GM12878 (cell line): Measurements from ENCODE around the gene ORC4. TPM values are rescaled to one million over a fixed set of nuclear protein-coding genes. Genes with fewer than 3 reads are reported as not detected.

Experiments
- ATAC-seq: fragments of 200-7000 bp; cut with Tn5 transposase; 3 replicates; pipeline ENCODE4 v1.9.1; 2020; ENCODE audit warnings: mild to moderate bottlenecking, moderate library complexity
- BruUV-seq: library from RNA; stranded (reverse); fragments of 400-500 nt; replicated peaks from 2 replicates; lab custom pipeline; 2021; lab: Mats Ljungman, UMichigan
- CTCF ChIA-PET: fragments of 300-600 bp; sonication (Branson Sonifier 250); formaldehyde crosslinking; extraction: SDS; loops from one replicate; lab custom pipeline; 2021; ENCODE audit warnings: inconsistent platforms; lab: Yijun Ruan, JAX
- POLR2A ChIA-PET: fragments of 350-600 bp; formaldehyde crosslinking; extraction: SDS; loops from one replicate; lab custom pipeline; 2021; ENCODE audit warnings: inconsistent platforms; lab: Charles Lee
- RAD21 ChIA-PET: fragments of 300-600 bp; sonication (Branson Sonifier 250); formaldehyde crosslinking; loops from one replicate; lab custom pipeline; 2023; ENCODE audit warnings: antibody characterized with exemption; ENCODE audit not compliant: unreplicated experiment; lab: Charles Lee
- SMC1A ChIA-PET: fragments of 300-600 bp; sonication (Branson Sonifier 250); formaldehyde crosslinking; loops from one replicate; lab custom pipeline; 2023; ENCODE audit not compliant: unreplicated experiment, uncharacterized antibody; lab: Charles Lee
- DNase-seq: peaks from one replicate; pipeline ENCODE4 v3.0.0-alpha.2; 2011; ENCODE audit warnings: low read depth, low spot score
- FAIRE-seq: peaks from 3 replicates; lab custom pipeline; 2011; peaks lifted over from hg19 to GRCh38; lab: Jason Lieb, UNC
- H2AFZ ChIP-seq: 2 replicates; pipeline ENCODE4 v1.6.0; 2011; ENCODE audit warnings: low read depth, low read length, control low read depth; ENCODE audit not compliant: control insufficient read depth
- H3K27ac ChIP-seq: 2 replicates; pipeline ENCODE4 v1.5.1; 2011; ENCODE audit warnings: control low read depth; ENCODE audit not compliant: control insufficient read depth, insufficient read depth
- H3K27me3 ChIP-seq, 2 experiments: replicated peaks in 1 of 2; 2 replicates each; pipeline versions ENCODE4 v1.6.0 to v1.6.1; 2011; ENCODE audit warnings: low read length in 1 of 2; ENCODE audit not compliant: control insufficient read depth in 2 of 2, insufficient read depth in 2 of 2
- H3K36me3 ChIP-seq, 2 experiments: 2 replicates each; pipeline ENCODE4 v1.5.1; 2011; ENCODE audit warnings: low read length in 1 of 2; ENCODE audit not compliant: control insufficient read depth in 2 of 2, insufficient read depth in 2 of 2
- H3K4me1 ChIP-seq: 2 replicates; pipeline ENCODE4 v1.6.1; 2011; ENCODE audit warnings: mild to moderate bottlenecking, low read length, moderate library complexity, mixed read lengths; ENCODE audit not compliant: control insufficient read depth, insufficient read depth
- H3K4me2 ChIP-seq: 2 replicates; pipeline ENCODE4 v1.6.0; 2011; ENCODE audit warnings: control low read depth; ENCODE audit not compliant: control insufficient read depth, insufficient read depth
- H3K4me3 ChIP-seq: fragments of 200-600 bp; sonication (generic); 2 replicates; pipeline ENCODE4 v1.5.1; 2016
- H3K79me2 ChIP-seq: 2 replicates; pipeline ENCODE4 v1.6.0; 2011; ENCODE audit warnings: low read length; ENCODE audit not compliant: control insufficient read depth, insufficient read depth
- H3K9ac ChIP-seq: 2 replicates; pipeline ENCODE4 v1.8.0; 2011; ENCODE audit warnings: low read length, control low read depth, mixed read lengths; ENCODE audit not compliant: control insufficient read depth, insufficient read depth
- H3K9me3 ChIP-seq: replicated peaks from 3 replicates; pipeline ENCODE4 v1.5.1; 2011; ENCODE audit warnings: mild to moderate bottlenecking, low read length; ENCODE audit not compliant: control insufficient read depth, insufficient read depth
- H4K20me1 ChIP-seq: 2 replicates; pipeline ENCODE4 v1.6.0; 2011; ENCODE audit not compliant: control insufficient read depth, insufficient read depth
- ATF7 ChIP-seq: fragments of 450-650 bp; IDR thresholded peaks from 2 replicates; pipeline ENCODE4 v1.6.1; 2016; ENCODE audit warnings: low read depth, mild to moderate bottlenecking
- BCL3 ChIP-seq: IDR thresholded peaks from 2 replicates; pipeline ENCODE4 v1.6.1; 2011; ENCODE audit warnings: borderline replicate concordance, low read depth, mild to moderate bottlenecking, moderate library complexity, low read length; ENCODE audit not compliant: insufficient read depth, poor library complexity, severe bottlenecking
- CTCF ChIP-seq, 3 experiments: IDR thresholded peaks in 2 of 3; conservative IDR thresholded peaks in 1 of 3; 2 replicates each; pipeline ENCODE4 v1.5.1; 2011; ENCODE audit warnings: low read depth in 3 of 3, low read length in 3 of 3, mild to moderate bottlenecking in 3 of 3, control low read depth in 2 of 3, moderate library complexity in 2 of 3, inconsistent platforms in 1 of 3, mixed read lengths in 1 of 3; ENCODE audit not compliant: control insufficient read depth in 2 of 3, insufficient read depth in 1 of 3; ENCODE audit errors: extremely low read depth in 1 of 3
- HDAC2 ChIP-seq: fragments of 200-600 bp; sonication (generic); IDR thresholded peaks from 2 replicates; pipeline ENCODE4 v1.6.1; 2017
- MYC ChIP-seq: IDR thresholded peaks from 2 replicates; pipeline ENCODE4 v1.6.1; 2011; ENCODE audit warnings: mild to moderate bottlenecking, low read length, moderate library complexity, inconsistent platforms; ENCODE audit not compliant: insufficient read depth, insufficient replicate concordance, insufficient read length, severe bottlenecking
- PML ChIP-seq: IDR thresholded peaks from 2 replicates; pipeline ENCODE4 v1.6.1; 2012; ENCODE audit warnings: low read length, inconsistent platforms
- POLR2AphosphoS5 ChIP-seq: IDR thresholded peaks from 2 replicates; pipeline ENCODE4 v1.6.1; 2011; ENCODE audit warnings: mild to moderate bottlenecking, low read length, inconsistent platforms
- SMARCA5 ChIP-seq: fragments of 450-650 bp; IDR thresholded peaks from 2 replicates; pipeline ENCODE4 v1.6.1; 2017; ENCODE audit warnings: mild to moderate bottlenecking
- ZNF384 ChIP-seq: IDR thresholded peaks from 2 replicates; pipeline ENCODE4 v1.6.1; 2012; ENCODE audit warnings: low read depth, mild to moderate bottlenecking, low read length, improper control_type of control experiment, borderline replicate concordance
- WGBS: methylation state at CpG from one replicate; pipeline ENCODE4 v1.1.6; 2016; ENCODE audit warnings: low lambda C conversion rate; ENCODE audit not compliant: insufficient replicate concordance, insufficient coverage; ENCODE audit errors: missing lambda C conversion rate; 5-methylcytosine and 5-hydroxymethylcytosine counted together
- in situ Hi-C: fragments of 300-500 bp; cut with MboI; formaldehyde crosslinking; loops from 9 replicates; pipeline ENCODE4 v1.14.3; 2018; ENCODE audit warnings: mixed read lengths
- intact Hi-C: fragments of 100-400 bp; cut with micrococcal nuclease; formaldehyde crosslinking; loops from one replicate; pipeline ENCODE4 v1.14.2; 2022; ENCODE audit not compliant: unreplicated experiment
- polyA plus RNA-seq, 11 experiments: library from polyadenylated mRNA; depleted of rRNA in 4 of 11; unstranded in 6 of 11; stranded (reverse) in 5 of 11; fragments of >200 nt; fragmentation: Nextera tagmentation in 4 of 11; fragmentation: Illumina TruSeq in 1 of 11; extraction: Ambion mirVana in 4 of 11; extraction: Trizol in 1 of 11; gene quantifications; 1 replicate in 1 of 11; 2 replicates in 10 of 11; pipeline versions ENCODE4 v1.2.1 to v1.2.3, GENCODE V29; 2011 to 2016; ENCODE audit warnings: inconsistent platforms in 2 of 11, missing spikeins in 2 of 11, low read depth in 1 of 11
- total RNA-seq, 4 experiments: library from RNA; depleted of rRNA in 3 of 4; stranded (reverse); fragments of >200 nt in 3 of 4; fragmentation: Illumina TruSeq in 1 of 4; extraction: Trizol in 1 of 4; gene quantifications; 2 replicates each; pipeline versions ENCODE4 v1.2.1 to v1.2.3, GENCODE V29; 2013 to 2021
- TF ChIP-seq, protein P1 (sequence below): fragments of 450-650 bp; IDR thresholded peaks from 2 replicates; pipeline ENCODE4 v1.6.1; 2016; ENCODE audit warnings: mild to moderate bottlenecking
- TF ChIP-seq, protein P2 (sequence below): fragments of 450-650 bp; IDR thresholded peaks from 2 replicates; pipeline ENCODE4 v1.6.1; 2017; ENCODE audit warnings: low read depth, mild to moderate bottlenecking, moderate library complexity

The ORC4 gene
- total and polyA plus RNA-seq, 10 of the 15 experiments (the other 5 are each of a cell fraction or from before 2014, with no cell fraction given): 25.7 to 71.3 (median 52.1) TPM

DNA sequence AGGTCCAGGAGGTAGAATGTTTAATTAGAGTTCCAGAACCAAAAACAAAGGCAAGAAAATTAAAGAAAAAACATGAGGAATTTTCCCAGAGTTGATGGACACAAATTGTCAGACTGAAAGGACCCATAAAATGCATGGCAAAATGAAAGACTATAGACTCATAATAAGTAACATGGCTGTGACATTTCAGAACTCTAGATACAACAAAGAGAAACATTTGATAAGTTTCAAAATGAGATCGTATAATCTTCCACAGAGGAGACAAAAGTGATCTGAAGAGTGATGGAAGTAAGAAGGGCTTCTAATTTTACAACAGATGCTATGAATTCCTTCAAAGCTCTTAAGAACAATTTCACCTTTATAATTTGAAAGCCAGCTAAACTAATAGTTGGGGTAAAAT is 20.4 kb downstream of the ORC4 start:
- Histone ChIP-seq H3K9ac (no peak overlapping the region), H3K36me3 (peaks cover 0 to 3% of the 10 kb centered on the region in 2 experiments; a peak in 2 of 4 replicates), H3K4me2 (no peak overlapping the region), H3K4me1 (no peaks in the 10 kb centered on the region), H3K27ac (no peak overlapping the region), H3K4me3 (no peak overlapping the region), H3K9me3 (peaks cover 10% of the 10 kb centered on the region; the same call in 2 of the 3 replicates), H2AFZ (no peak overlapping the region), H3K27me3 (no peaks in the 10 kb centered on the region), H4K20me1 (no peaks in the 10 kb centered on the region), H3K79me2 (peaks cover 7% of the 10 kb centered on the region)
- in situ Hi-C loops: no loop called here
- TF ChIP-seq CTCF (IDR thresholded peaks at IDR 0.05 in 2 of 3, conservative IDR thresholded peaks at IDR 0.05 in 1 of 3; ENCODE audit: control insufficient read depth in 2 of 3, extremely low read depth in 1 of 3, insufficient read depth in 1 of 3, low read depth in 3 of 3, low read length in 3 of 3) (no peak), ATF7 (no peak), POLR2AphosphoS5 (no peak), SMARCA5 (no peak), PML (no peak), BCL3 (no peak), ZNF384 (no peak), HDAC2 (no peak), MYC (no peak)
- TF ChIP-seq, protein P1, sequence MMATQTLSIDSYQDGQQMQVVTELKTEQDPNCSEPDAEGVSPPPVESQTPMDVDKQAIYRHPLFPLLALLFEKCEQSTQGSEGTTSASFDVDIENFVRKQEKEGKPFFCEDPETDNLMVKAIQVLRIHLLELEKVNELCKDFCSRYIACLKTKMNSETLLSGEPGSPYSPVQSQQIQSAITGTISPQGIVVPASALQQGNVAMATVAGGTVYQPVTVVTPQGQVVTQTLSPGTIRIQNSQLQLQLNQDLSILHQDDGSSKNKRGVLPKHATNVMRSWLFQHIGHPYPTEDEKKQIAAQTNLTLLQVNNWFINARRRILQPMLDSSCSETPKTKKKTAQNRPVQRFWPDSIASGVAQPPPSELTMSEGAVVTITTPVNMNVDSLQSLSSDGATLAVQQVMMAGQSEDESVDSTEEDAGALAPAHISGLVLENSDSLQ: no peak
- TF ChIP-seq, protein P2, sequence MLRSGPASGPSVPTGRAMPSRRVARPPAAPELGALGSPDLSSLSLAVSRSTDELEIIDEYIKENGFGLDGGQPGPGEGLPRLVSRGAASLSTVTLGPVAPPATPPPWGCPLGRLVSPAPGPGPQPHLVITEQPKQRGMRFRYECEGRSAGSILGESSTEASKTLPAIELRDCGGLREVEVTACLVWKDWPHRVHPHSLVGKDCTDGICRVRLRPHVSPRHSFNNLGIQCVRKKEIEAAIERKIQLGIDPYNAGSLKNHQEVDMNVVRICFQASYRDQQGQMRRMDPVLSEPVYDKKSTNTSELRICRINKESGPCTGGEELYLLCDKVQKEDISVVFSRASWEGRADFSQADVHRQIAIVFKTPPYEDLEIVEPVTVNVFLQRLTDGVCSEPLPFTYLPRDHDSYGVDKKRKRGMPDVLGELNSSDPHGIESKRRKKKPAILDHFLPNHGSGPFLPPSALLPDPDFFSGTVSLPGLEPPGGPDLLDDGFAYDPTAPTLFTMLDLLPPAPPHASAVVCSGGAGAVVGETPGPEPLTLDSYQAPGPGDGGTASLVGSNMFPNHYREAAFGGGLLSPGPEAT: no peak
- ChIA-PET SMC1A (interaction anchor here (1.6 to 4.3 kb wide), 4 partner anchors 10 to 21 kb away, joined by 3 to 22 read pairs (median 6); partner anchors contain the start of genes MBD5 and ORC4), CTCF (interaction anchor here (3.1 kb wide), 1 partner anchor 10 kb away, joined by 17 read pairs; no protein-coding TSS in a partner anchor), RAD21 (interaction anchor here (1.7 to 3.1 kb wide), 3 partner anchors 10 to 509 kb away, joined by 5 to 13 read pairs (median 7); no protein-coding TSS in a partner anchor), POLR2A (interaction anchor here (2.0 kb wide), 1 partner anchor 20 kb away, joined by 7 read pairs; the partner anchor contains the start of genes MBD5 and ORC4)
- BruUV-seq: no TSS peak
- ATAC-seq (peak; percentile 45), DNase-seq (no peak), FAIRE-seq (no peak)
- 36% methylated on average over 1 of the region's 1 CpG for WGBS
- intact Hi-C loops: no loop called here
